Gastroesophageal sphincter (tissue), 4 donors: ENCODE data around the gene STK16. TPM values are rescaled to one million over a fixed set of nuclear protein-coding genes. Genes with fewer than 3 reads are reported as not detected.

ENCODE experiments used
- ATAC-seq: fragments of 150-250 bp; one replicate; pipeline ENCODE4 v1.9.1; 2016; ENCODE audit warnings: mild to moderate bottlenecking, moderate library complexity
- H3K27ac ChIP-seq, 4 donors: fragments of 200-600 bp; sonication (generic) in 3 of 4; 1 replicate in 3 of 4; 2 replicates in 1 of 4; pipeline ENCODE4 v1.5.1; 2016 to 2019
- H3K27me3 ChIP-seq: fragments of 200-600 bp; sonication (generic); one replicate; pipeline ENCODE4 v1.5.1; 2019
- H3K36me3 ChIP-seq, 2 donors: fragments of 200-600 bp; sonication (generic); one replicate each; pipeline ENCODE4 v1.5.1; 2019; ENCODE audit warnings: control low read depth in 1 of 2
- H3K4me1 ChIP-seq, 3 donors: fragments of 200-600 bp; sonication (generic); 1 replicate in 2 of 3; 2 replicates in 1 of 3; pipeline ENCODE4 v1.5.1; 2016 to 2019; ENCODE audit warnings: control low read depth in 2 of 3
- H3K4me3 ChIP-seq, 2 donors: fragments of 200-600 bp; sonication (generic); one replicate each; pipeline ENCODE4 v1.5.1; 2019; ENCODE audit warnings: mild to moderate bottlenecking in 1 of 2, moderate library complexity in 1 of 2
- H3K9me3 ChIP-seq, 3 donors: fragments of 200-600 bp; sonication (generic); one replicate each; pipeline ENCODE4 v1.5.1; 2017 to 2019; ENCODE audit warnings: control low read depth in 2 of 3
- CTCF ChIP-seq, 4 experiments: fragments of 200-600 bp in 2 of 4; fragments of 450-650 bp in 2 of 4; sonication (generic) in 1 of 4; IDR thresholded peaks; one replicate each; pipeline ENCODE4 v1.5.1; 2017 to 2019; ENCODE audit warnings: antibody characterized with exemption in 4 of 4, mild to moderate bottlenecking in 2 of 4, moderate library complexity in 2 of 4
- EP300 ChIP-seq: sonication (generic); formaldehyde crosslinking; IDR thresholded peaks from one replicate; pipeline ENCODE4 v1.6.1; 2017; ENCODE audit warnings: antibody characterized with exemption, mild to moderate bottlenecking
- POLR2A ChIP-seq, 2 donors: fragments of 450-650 bp; IDR thresholded peaks; one replicate each; pipeline ENCODE4 v1.6.1; 2017; ENCODE audit warnings: antibody characterized with exemption in 2 of 2, mild to moderate bottlenecking in 2 of 2, moderate library complexity in 1 of 2
- POLR2AphosphoS5 ChIP-seq: sonication (generic); formaldehyde crosslinking; IDR thresholded peaks from one replicate; pipeline ENCODE4 v1.6.1; 2017; ENCODE audit warnings: antibody characterized with exemption
- WGBS, 2 donors: methylation state at CpG; one replicate each; pipeline ENCODE4 v1.1.5; 2018; ENCODE audit warnings: low coverage in 1 of 2; 5-methylcytosine and 5-hydroxymethylcytosine counted together
- total RNA-seq, 4 donors: library from RNA; depleted of rRNA; stranded (reverse); fragments of >200 nt; gene quantifications; one replicate each; pipeline ENCODE4 v1.1.0, GENCODE V29; 2016

STK16 gene
- total RNA-seq, 4 donors from 2014 or later: 10.2 to 14.0 (median 11.6) TPM

DNA sequence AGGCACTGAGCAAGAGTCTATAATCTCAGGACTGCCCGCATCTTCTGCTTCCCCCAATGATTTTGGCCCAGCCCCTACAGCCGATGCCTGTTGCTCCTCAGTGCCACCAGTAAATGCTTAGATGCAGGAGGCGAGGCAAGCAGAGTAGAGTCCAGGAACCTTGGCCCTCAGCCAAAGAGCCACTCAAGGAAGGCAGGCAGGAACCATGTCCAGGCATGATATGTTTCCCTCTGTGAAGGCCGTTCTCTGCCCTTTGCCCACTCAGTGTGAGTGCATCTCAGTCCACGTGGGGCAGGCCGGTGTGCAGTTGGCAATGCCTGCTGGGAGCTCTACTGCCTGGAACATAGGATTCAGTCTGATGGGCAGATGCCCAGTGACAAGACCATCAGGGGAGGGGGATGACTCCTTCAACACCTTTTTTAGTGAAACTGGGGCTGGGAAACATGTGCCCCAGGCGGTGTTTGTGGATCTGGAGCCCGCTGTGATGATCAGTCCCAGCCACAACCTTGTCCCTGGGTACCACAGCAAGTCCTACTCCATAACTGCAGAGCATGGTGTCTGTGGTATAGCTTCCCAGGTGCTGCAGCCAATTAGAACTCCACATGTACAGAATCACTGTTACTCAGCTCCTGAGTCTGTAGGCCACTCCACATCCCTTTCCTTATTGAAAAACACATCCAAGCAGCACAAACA lies 24.2 kb downstream of the STK16 start:
- TF ChIP-seq POLR2AphosphoS5 (no peak), CTCF (IDR thresholded peaks at IDR 0.05) (no peak), EP300 (no peak), POLR2A (IDR thresholded peaks at IDR 0.05) (no peak)
- Histone ChIP-seq H3K27ac (no peak overlapping the region), H3K4me1 (peaks cover 0 to 7% (median 5%) of the 10 kb centered on the region in 3 donors), H3K9me3 (no peaks in the 10 kb centered on the region), H3K27me3 (no peaks in the 10 kb centered on the region), H3K4me3 (no peak overlapping the region), H3K36me3 (no peaks in the 10 kb centered on the region)
- ATAC-seq: no peak
- WGBS, 2 donors: 51 to 100% methylated on average over 1 to 5 of the region's 8 CpGs

DNA sequence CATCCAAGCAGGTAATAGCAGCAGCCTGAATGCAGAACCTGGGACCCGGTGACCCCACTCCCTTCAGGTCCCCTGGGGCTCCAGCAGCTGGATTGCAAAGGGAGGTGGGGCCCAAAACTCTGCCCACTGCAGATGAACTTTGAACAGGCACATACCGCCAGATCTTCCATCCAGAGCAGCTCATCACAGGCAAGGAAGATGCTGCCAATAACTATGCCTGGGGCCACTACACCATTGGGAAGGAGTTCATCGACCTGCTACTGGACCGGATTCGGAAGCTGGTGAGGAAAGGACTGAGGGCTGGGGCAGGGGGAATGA lies 24.7 kb downstream of the STK16 start:
- H3K27me3 ChIP-seq: no peaks in the 10 kb centered on the region
- H3K36me3 ChIP-seq: no peaks in the 10 kb centered on the region
- no peak for ATAC-seq
- WGBS, 2 donors: 91% methylated on average over 4 of the region's 5 CpGs; no CpG with 5 or more reads in 1 of the 2 donors
- H3K9me3 ChIP-seq: no peaks in the 10 kb centered on the region
- H3K27ac ChIP-seq: no peak overlapping the region
- H3K4me3 ChIP-seq: no peak overlapping the region
- TF ChIP-seq POLR2A (IDR thresholded peaks at IDR 0.05) (no peak), CTCF (IDR thresholded peaks at IDR 0.05) (no peak), EP300 (no peak), POLR2AphosphoS5 (no peak)
- peaks cover 0 to 10% (median 5%) of the 10 kb centered on the region in 3 donors for H3K4me1 ChIP-seq

GRCh38 chr2:219271021-219271420 lies 25.7 kb downstream of the STK16 start:
- no peak for ATAC-seq
- H3K36me3 ChIP-seq: no peaks in the 10 kb centered on the region
- no peak for TF ChIP-seq EP300
- TF ChIP-seq POLR2A (IDR thresholded peaks at IDR 0.05): no peak
- TF ChIP-seq POLR2AphosphoS5: no peak
- no peak for TF ChIP-seq CTCF (IDR thresholded peaks at IDR 0.05)

DNA sequence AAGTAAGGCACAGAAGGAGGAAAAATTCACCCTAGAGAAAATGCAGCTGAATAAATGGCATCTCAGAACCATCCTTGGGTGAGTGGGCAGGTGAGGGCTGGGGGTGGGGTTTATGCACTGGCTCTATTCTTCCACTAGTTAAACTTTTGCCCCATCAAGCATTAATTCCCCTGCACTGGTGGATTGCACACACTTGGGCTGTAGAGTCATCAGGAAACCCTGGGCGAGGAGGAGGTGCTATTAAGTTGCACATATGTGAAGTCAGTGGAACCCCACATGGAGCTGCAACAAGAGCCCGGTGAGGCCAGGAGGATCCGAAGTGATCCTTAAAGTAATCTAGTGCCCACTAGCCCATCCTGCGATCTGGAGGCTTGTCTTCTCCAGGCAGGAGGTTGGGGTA lies 27.1 kb downstream of the STK16 start:
- no peaks in the 10 kb centered on the region for H3K36me3 ChIP-seq
- no peaks in the 10 kb centered on the region for H3K9me3 ChIP-seq
- H3K4me1 ChIP-seq: peaks cover 0 to 13% (median 5%) of the 10 kb centered on the region in 3 donors
- ATAC-seq: no peak
- no peak for TF ChIP-seq POLR2AphosphoS5
- no peak for TF ChIP-seq CTCF (IDR thresholded peaks at IDR 0.05)
- TF ChIP-seq EP300: no peak
- no peak for TF ChIP-seq POLR2A (IDR thresholded peaks at IDR 0.05)
- 73 to 75% methylated on average over 2 to 4 of the region's 4 CpGs for WGBS, 2 donors
- no peak overlapping the region for H3K4me3 ChIP-seq
- no peak overlapping the region for H3K27ac ChIP-seq
- no peaks in the 10 kb centered on the region for H3K27me3 ChIP-seq

More at GRCh38 chr2:219271021-219271420, 25.7 kb downstream of the STK16 start:
- Histone ChIP-seq H3K27me3 (no peaks in the 10 kb centered on the region), H3K9me3 (no peaks in the 10 kb centered on the region), H3K4me3 (no peak overlapping the region), H3K4me1 (peaks cover 0 to 10% (median 5%) of the 10 kb centered on the region in 3 donors), H3K27ac (no peak overlapping the region)
- WGBS, 2 donors: no CpG with 5 or more reads among the region's 2 CpGs

GRCh38 chr2:219272995-219273394 lies 27.7 kb downstream of the STK16 start:
- peaks cover 0 to 19% (median 8%) of the 10 kb centered on the region in 3 donors for H3K4me1 ChIP-seq
- no peaks in the 10 kb centered on the region for H3K27me3 ChIP-seq
- no CpG with 5 or more reads among the region's 2 CpGs for WGBS, 2 donors
- H3K9me3 ChIP-seq: no peaks in the 10 kb centered on the region
- no peak for ATAC-seq
- H3K4me3 ChIP-seq: no peak overlapping the region
- TF ChIP-seq POLR2AphosphoS5: no peak
- TF ChIP-seq POLR2A (IDR thresholded peaks at IDR 0.05): no peak
- no peak for TF ChIP-seq EP300
- no peak for TF ChIP-seq CTCF (IDR thresholded peaks at IDR 0.05)
- H3K27ac ChIP-seq: no peak overlapping the region
- H3K36me3 ChIP-seq: no peaks in the 10 kb centered on the region
